ENCODE results near the gene KLHDC9. TPM values are rescaled to one million over a fixed set of nuclear protein-coding genes. Genes with fewer than 3 reads are reported as not detected.

KLHDC9 gene
- total and polyA plus RNA-seq, 2 of the 13 experiments (the other 11 are each of a cell fraction or from before 2014, with no cell fraction given): 2.9 TPM

GRCh38 chr1:161098210-161099068 is at the start of gene KLHDC9 (continued):
- TF ChIP-seq ADNP (CRISPR knock-in tag; IDR thresholded peaks at IDR 0.05): no peak
- no peak for TF ChIP-seq MED13 (CRISPR knock-in tag; IDR thresholded peaks at IDR 0.05)
- TF ChIP-seq ELF4 (CRISPR knock-in tag; IDR thresholded peaks at IDR 0.05; ENCODE audit: borderline replicate concordance): no peak
- peak; percentile 89 for TF ChIP-seq SAP130 (CRISPR knock-in tag; IDR thresholded peaks at IDR 0.05; ENCODE audit: low read depth)
- no peak for TF ChIP-seq TBP (CRISPR knock-in tag; IDR thresholded peaks at IDR 0.05)
- no peak for TF ChIP-seq ZNF775 (CRISPR knock-in tag; IDR thresholded peaks at IDR 0.05; ENCODE audit: borderline replicate concordance)
- no peak for TF ChIP-seq MIER2 (CRISPR knock-in tag; IDR thresholded peaks at IDR 0.05)
- no peak for TF ChIP-seq PCBP1 (IDR thresholded peaks at IDR 0.05; ENCODE audit: borderline replicate concordance, low read depth, low read length)
- no peak for TF ChIP-seq HNRNPK (IDR thresholded peaks at IDR 0.05; ENCODE audit: low read depth, low read length, poor library complexity, severe bottlenecking)
- TF ChIP-seq ZBTB20 (CRISPR knock-in tag; IDR thresholded peaks at IDR 0.05; ENCODE audit: borderline replicate concordance, low read depth): no peak
- peak; percentile 80 for TF ChIP-seq ARID4A (CRISPR knock-in tag; IDR thresholded peaks at IDR 0.05; ENCODE audit: borderline replicate concordance)
- TF ChIP-seq TEF (CRISPR knock-in tag; IDR thresholded peaks at IDR 0.05): no peak
- no peak for TF ChIP-seq BRCA1 (CRISPR knock-in tag; IDR thresholded peaks at IDR 0.05)
- no peak for TF ChIP-seq ZNF850 (CRISPR knock-in tag; conservative IDR thresholded peaks at IDR 0.05)
- no peak for TF ChIP-seq ZBTB21 (CRISPR knock-in tag; IDR thresholded peaks at IDR 0.05)
- no peak for TF ChIP-seq HCFC1 (IDR thresholded peaks at IDR 0.05; ENCODE audit: low read depth, low read length)
- no peak for TF ChIP-seq ZFP82 (CRISPR knock-in tag; IDR thresholded peaks at IDR 0.05; ENCODE audit: borderline replicate concordance)
- TF ChIP-seq XRCC5 (optimal IDR thresholded peaks at IDR 0.05; ENCODE audit: low read length): peak; percentile 59
- TF ChIP-seq NR1H2 (CRISPR knock-in tag; IDR thresholded peaks at IDR 0.05; ENCODE audit: borderline replicate concordance, low read depth): no peak
- 0 out of 2 replicates have a peak, but pooled peaks have one; percentile 56 for TF ChIP-seq ZNF232 (CRISPR knock-in tag; IDR thresholded peaks at IDR 0.05; ENCODE audit: borderline replicate concordance)
- no peak for TF ChIP-seq RBM39 (IDR thresholded peaks at IDR 0.05; ENCODE audit: low read depth, low read length, poor library complexity, severe bottlenecking)
- no peak for TF ChIP-seq ZFP37 (CRISPR knock-in tag; IDR thresholded peaks at IDR 0.05; ENCODE audit: borderline replicate concordance)
- no peak for TF ChIP-seq ONECUT2 (CRISPR knock-in tag; IDR thresholded peaks at IDR 0.05)
- TF ChIP-seq ZNF496 (CRISPR knock-in tag; IDR thresholded peaks at IDR 0.05; ENCODE audit: insufficient replicate concordance): no peak
- no peak for TF ChIP-seq GZF1 (CRISPR knock-in tag; IDR thresholded peaks at IDR 0.05)
- no peak for TF ChIP-seq RXRB (CRISPR knock-in tag; IDR thresholded peaks at IDR 0.05; ENCODE audit: borderline replicate concordance)

Data from HepG2 (cell line).